ENCODE results near the gene SMIM20.

- TF ChIP-seq POLR2A (IDR thresholded peaks at IDR 0.05) = no peak
- TF ChIP-seq CTCF (IDR thresholded peaks at IDR 0.05) = no peak
Observed at GRCh38 chr4:25970226-25970675, 56.2 kb downstream of the SMIM20 start.
